Measurements from ENCODE around the gene IL18.

DNA sequence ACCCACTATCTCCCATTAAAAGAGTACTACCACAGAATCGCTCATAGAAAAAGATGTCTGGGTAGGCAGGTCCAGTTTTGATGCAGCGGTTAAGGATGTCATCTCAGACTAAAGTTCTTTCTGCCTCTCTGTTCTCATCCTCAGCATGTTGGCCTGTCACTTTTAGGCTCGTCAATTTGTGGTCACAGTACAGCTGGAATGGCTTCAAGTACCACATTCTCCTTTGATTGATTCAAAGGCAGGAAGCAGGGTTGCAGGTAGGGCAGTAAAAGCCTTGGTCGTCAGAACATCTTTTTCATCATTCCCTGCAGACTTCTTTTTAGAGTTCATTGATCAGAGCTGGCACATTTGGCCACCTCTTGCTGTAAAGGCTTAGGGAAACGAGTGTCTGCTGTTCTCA, 48.5 kb downstream of the IL18 start:
- TF ChIP-seq TAF1 (IDR thresholded peaks at IDR 0.05; ENCODE audit: borderline replicate concordance, low read depth, low read length) (no peak), POLR2A (IDR thresholded peaks at IDR 0.05; ENCODE audit: low read depth, low read length) (no peak), POLR2AphosphoS5 (IDR thresholded peaks at IDR 0.05; ENCODE audit: low read depth, low read length) (no peak)

Data from GM12892 (cell line).